ENCODE measurements around the gene SLC12A3.
"Not testable (repeated sequence)": the region's sequence is repeated elsewhere in the genome, so short reads cannot be mapped to it uniquely, and the experiment has no call there.

SLC12A3 gene

DNA sequence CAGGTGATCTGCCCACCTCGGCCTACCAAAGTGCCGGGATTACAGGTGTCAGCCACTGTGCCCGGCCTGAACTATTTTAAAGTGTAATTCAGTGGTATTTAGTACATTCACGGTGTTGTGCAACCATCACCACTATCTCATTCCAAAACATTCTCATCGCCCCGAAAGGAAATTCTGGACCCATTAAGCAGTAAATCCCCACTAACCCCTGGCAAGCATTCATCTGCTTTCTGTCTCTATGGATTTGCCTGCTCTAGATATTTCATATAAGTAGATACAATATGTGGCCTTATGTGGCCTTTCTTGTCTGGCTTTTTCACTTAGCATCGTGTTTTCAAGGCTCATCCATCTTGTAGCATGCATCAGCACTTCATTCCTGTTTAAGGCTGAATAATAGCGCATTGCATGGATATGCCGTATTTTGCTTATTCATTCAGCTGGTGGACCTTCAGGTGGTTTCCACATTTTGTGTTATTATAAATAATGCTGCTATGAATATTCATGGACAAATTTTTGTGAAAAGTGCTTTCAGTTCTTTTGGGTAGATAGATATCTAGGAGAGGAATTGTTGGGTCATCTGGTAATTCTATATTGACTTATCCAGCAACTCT is 58.6 kb downstream of the SLC12A3 start:
- DNase-seq: no peak

DNA sequence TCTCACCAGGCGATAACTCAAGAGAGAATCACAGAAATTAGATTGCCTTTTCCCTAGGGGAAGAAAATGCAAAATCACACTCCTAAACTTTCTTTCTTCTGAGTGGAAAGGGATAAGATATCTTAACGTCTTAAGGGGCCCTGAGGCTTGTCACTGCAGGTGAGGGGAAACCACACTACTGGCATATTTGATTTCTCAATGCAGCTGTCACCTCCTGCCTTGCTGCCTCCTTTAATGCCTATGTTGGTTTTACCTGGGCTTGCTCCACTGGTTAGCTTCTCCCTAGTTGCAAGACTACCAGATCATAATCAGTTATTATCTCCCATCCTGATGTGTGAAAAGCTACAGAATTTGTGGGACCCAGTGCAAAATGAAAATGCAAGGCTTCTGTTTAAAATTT is 62.5 kb downstream of the SLC12A3 start:
- DNase-seq: no peak

DNA sequence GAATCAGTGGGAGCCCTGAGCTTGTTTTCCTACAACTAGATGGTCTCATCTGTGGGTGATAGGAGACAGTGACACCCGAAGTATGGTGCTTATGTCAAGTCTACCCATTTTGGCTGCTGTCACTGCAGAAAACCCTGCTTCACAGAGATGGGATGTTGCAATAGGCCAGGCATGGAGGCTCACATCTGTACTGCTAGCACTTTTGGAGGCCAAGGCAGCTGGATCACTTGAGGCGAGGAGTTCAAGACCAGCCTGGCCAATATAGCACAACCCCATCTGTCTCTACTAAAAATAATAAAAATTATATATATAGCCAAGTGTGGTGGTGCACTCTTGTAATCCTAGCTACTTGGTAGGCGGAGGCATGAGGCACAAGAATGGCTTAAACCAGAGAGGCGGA is 64.6 kb downstream of the SLC12A3 start:
- DNase-seq: no peak

DNA sequence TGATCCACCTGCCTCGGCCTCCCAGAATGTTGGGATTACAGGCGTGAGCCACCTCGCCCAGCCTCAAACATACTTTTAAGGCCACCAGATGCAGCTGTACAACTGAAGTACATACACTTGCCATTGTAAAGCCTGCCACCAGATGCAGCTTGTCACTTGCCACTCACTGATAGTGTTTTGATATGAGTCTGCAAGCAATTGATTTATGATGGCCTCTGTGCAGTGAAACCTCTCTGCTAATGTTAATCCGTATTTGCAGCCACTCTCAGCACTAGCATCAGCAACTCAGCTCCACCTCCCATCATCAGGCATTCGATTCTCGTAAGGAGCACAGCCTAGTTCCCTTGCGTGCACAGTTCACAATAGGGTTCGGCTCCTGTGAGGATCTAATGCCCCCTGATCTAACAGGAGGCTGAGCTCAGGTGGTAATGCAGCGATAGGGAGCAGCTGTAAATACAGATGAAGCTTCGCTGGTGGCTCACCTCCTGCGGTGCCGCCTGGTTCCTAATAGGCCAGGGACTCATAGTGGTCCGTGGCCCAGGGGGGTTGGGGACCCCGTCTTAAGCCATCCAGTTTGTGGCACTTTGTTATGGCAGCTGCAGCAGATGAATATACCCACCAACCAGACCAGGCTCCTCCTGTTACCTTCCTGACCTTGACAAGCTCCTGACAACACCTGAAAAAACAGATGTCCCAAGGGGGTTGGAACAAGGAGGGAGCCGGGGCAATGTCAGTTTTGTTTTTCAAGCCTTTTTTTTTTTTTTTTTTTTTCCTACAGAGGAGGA is 65.7 kb downstream of the SLC12A3 start:
- no peak for DNase-seq

DNA sequence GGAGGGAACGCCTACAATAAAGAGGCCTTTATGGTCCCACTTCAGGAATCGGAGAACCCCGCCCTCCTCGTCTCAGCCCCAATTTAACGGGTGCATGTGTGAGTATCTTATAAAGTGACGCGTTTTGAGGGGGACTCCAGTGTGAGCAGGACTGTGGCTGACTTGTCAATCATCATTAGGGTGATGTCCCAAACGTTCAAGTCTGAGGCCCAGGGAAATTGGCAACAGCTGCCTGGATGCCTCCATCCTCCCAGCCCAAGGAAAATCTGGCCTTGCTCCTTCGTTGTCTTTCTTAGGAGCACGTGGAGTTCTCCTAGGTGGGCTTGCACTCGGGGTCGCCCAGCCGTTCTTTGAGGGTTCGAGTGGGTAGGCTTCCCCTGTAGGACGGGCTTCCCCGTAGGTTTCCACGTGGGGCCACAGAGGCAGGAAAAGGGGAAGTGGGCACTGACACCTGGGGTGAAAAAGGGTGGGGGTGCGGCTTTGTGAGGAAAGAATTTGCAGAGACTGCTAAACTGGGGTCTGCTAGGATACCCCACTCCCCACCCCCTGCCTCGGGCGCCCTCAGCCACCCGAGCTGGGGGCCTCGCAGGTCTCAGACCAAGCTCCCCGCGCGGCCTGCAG is 66.4 kb downstream of the SLC12A3 start:
- DNase-seq: no peak

DNA sequence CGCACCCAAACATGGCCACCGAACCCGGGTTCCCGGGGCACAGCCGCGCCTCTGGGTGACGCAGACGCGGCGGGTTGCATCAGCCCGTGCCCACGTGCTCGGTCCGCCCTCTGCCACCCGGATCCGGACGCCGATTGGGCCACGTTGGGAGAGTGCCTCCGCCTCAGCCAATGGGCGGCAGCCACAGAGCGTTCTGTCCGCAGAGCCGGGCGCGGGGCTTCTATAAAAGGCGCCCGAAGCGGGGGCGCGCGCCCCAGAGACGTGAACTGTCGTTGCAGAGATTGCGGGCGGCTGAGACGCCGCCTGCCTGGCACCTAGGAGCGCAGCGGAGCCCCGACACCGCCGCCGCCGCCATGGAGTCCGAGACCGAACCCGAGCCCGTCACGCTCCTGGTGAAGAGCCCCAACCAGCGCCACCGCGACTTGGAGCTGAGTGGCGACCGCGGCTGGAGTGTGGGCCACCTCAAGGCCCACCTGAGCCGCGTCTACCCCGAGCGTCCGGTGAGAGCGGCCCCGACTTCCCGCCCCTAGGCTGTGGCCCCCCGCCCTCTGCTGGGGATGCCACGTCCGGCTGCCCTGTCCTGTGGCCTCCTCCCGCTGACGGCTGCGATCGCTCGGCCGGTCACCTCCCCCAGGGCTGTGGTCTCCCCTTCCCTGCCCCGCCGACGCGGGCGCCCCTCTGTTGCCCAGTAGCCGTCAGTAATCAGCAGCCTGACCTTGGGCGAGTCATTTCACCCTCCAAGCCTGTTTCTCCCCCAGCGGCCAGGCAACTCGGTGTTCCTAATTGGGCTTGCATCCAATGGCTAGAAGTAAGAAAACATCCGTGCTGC is 67.1 kb downstream of the SLC12A3 start, which contains the start of gene HERPUD1:
TSS of gene HERPUD1 (plus strand) at position 251 of the 829 bp plus-strand sequence. CDS start at position 354, 103 bp downstream.
- peak; percentile 99 for DNase-seq

DNA sequence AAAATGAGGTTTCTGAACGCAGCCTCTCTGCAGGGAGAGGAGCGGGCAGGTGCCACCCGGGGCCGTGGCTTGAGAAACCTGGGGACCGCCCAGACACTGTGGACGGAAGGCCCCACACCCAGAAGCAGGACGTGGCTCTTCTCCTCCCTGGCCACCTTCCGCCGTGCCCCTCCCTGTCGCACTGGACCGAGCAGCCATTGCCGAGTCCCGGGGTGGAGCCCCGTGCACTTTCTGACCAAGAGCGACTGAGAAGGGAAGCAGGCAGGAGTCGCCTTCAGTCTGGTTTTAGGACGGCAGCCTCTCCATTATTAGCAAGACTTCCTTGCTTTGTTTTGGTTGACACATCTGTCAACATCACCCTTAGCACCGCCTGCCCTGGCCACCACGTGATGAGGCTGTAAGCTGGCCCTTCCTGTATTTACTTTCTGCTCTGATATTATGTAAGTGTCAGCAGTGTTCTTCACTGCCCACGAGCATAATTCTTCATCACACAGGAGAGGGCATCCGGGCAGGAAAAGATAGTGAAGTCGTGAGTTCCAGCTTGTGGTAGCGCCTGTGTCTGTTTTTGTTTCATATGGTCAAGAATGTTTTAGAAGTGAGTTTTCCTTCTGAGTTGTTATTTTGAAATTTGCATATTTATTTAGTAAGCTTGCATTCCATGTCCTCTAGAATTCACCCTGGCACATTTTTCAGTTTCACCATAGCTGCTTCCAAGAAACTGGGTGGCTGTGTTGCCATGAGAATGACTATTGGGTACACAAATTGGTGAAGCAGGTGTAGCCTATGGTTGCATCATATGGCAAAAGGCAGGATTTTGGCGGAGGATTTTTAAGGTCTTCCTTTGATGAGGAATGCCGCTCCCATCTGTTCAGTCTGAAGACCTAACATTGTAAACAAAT is 68.0 kb downstream of the SLC12A3 start:
- DNase-seq: peak; percentile 50 to 51

DNA sequence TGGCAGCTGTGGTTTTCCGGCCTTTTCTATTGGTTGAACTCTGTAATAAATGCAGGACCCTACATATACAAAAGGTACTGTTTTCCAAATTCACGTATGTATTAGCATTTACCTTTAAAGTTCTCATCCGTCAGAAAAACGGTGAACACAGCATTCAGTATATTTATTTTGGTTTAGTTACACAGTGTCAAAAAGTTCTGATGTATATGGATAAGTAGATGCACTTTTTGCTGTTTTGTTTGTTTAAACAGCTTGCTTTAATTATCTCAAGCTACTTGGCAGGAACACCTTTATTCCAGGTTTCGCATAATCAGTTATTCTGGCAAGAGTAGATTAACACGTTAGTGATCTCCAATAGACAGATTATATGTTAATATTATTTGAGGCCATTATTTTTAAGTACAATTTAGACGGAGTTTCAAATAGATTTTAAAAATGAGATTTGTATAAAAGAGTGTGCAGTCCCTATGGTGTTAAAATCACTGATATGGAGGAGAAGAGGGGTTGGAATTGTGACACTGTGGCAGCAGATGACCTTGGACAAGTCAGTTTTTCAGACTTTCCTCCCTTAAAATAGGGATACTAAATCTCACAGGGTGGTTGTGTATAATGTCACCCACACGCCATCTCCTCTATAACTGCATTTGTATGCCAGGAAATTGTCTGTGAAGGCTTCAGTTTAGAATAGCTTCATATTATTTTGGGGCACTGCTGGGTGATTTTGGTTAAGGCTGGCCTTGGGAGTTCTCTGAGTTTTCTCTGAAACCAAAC is 69.0 kb downstream of the SLC12A3 start:
- no peak for DNase-seq

DNA sequence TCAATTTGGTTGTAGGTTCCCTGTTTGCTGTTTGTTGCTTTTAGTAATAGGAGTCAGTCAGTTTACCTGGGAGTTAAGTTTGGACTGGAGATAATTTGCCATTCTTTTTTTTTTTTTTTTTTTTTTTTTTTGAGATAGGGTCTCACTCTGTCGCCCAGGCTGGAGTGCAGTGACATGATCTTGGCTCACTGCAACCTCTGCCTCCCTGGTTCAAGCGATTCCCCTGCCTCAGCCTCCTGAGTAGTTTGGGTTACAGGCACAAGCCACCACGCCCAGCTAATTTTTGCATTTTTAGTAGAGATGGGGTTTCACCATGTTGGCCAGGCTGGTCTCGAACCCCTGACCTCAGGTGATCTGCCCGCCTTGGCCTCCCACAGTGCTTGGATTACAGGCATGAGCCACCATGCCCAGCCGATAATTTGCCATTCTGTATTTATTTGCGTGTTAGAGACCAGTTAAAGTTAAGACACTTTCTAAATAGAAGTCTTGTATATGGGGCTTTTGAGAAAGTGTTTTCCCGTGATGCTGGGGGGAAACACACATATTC is 69.7 kb downstream of the SLC12A3 start:
- DNase-seq: not testable (repeated sequence)

DNA sequence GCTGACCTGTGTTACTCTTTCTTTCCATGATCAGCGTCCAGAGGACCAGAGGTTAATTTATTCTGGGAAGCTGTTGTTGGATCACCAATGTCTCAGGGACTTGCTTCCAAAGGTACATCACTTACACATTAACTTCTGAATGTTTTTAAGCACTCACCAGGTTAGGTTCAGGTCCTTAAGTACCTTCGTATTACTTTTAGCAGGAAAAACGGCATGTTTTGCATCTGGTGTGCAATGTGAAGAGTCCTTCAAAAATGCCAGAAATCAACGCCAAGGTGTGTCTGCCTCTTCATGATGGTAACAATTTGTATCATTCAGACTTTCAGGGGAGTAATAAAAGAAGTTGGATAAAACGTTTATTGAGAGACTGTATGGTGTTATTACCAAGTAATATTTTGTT is 70.2 kb downstream of the SLC12A3 start:
- no peak for DNase-seq

DNA sequence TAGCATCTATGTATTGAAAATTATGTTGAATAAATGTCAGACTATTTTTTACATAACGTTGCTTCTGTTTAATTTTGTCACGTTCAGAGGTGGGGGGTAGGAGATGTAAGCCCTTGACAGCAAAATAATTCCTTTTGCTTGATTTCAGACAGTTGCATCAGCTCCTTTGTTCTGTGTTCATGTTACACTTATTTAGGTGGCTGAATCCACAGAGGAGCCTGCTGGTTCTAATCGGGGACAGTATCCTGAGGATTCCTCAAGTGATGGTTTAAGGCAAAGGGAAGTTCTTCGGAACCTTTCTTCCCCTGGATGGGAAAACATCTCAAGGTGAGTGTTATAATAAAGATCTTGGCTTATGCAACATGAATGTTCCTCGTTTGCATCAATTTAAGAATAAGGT is 71.5 kb downstream of the SLC12A3 start:
- no peak for DNase-seq

DNA sequence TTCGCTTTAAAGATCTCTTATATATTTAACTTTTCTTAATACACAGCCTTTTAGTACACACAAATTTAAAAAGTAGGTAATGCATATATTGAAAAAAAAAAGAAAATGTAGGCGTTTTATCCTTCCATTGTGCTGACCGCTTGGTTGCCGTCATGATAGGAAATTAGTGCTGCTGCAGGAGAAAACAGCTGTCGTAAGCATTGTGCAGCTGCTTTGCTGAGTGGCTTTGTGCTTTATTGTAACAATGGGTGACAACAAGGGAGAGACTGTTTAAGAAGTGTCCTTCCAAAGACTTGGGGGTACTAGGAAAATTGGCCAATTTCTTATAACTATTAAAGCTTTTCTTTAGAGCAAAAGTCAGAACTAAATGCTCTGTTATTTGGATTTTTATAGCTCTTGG is 71.9 kb downstream of the SLC12A3 start:
- no peak for DNase-seq

DNA sequence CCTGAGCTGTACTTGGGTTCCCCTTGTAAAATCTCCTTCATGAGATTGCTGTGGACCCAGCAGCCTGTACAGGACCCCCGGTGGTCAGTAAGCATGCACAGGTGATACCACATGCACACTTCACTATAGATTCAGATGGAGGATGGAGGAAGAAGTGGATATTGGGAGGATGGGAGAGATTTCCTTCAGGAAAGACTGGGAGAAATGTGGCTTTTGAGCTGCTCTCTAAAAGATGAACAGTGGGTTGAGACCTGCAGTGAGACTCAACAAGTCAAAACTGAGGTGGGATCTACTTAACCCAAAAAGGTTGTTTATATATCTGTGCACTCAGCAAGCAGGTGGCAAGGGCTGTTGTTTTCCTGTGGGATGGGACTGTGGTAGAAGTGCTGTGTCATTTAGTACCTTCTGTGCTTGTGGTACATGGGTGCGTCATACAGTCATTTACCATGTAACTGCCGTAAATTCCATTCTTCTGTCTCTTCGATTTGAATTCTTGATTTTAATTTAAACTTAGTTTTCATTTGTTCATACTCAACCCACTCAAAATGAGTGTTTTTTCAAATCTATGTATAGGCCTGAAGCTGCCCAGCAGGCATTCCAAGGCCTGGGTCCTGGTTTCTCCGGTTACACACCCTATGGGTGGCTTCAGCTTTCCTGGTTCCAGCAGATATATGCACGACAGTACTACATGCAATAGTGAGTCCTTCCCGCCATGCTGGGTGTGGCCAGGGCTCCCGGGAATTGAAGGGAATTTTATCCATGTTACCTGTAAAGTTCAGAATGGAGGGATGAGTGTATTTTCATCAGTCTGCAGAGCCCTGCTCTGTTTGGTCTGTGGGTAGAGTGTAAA is 73.9 kb downstream of the SLC12A3 start:
- peak; percentile 45 to 59 for DNase-seq

DNA sequence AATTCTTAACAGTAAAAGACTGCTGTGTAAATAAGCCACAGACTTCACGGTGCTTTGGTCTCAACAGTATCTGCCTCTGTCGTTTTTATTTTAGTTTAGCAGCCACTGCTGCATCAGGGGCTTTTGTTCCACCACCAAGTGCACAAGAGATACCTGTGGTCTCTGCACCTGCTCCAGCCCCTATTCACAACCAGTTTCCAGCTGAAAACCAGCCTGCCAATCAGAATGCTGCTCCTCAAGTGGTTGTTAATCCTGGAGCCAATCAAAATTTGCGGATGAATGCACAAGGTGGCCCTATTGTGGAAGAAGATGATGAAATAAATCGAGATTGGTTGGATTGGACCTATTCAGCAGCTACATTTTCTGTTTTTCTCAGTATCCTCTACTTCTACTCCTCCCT is 74.8 kb downstream of the SLC12A3 start:
- DNase-seq: no peak

DNA sequence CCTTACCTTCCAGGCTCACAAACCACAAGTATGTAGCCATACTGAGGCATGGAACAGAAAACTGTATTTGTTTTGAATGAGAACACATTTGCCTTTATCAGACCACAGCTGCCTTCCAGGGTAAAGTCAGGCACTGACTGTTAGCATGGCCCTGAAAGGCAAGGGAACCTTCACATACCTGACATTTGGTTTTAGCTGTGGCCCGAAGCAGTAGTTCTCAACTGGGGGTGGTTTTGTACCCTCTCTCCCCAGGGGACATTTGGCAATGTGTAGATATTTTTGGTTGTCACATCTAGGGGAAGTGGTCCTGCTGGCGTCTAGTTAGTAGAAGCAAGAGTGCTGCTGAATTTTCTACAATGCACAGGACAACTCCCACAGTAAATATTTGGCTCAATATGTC is 76.1 kb downstream of the SLC12A3 start:
- no peak for DNase-seq

DNA sequence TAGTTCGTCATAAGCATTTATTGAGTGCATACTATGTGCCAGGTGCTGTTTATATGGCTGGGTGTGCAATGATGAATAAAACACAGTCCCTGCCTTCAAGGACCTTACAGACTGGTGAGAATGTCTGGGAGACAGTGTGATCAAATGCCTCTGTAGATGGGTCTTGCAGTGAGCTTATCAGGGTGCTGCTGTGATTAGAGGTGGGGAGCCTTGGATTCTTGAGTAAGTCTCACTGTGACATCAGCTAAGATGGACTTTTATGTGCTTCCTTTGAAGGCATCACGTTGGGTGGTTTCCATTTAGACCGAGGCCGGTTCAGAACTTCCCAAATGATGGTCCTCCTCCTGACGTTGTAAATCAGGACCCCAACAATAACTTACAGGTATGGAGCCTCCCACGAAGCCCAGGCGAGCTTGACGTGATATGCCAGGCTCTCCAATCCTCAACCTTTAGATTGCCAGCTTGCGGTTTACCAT is 76.9 kb downstream of the SLC12A3 start:
- no peak for DNase-seq

DNA sequence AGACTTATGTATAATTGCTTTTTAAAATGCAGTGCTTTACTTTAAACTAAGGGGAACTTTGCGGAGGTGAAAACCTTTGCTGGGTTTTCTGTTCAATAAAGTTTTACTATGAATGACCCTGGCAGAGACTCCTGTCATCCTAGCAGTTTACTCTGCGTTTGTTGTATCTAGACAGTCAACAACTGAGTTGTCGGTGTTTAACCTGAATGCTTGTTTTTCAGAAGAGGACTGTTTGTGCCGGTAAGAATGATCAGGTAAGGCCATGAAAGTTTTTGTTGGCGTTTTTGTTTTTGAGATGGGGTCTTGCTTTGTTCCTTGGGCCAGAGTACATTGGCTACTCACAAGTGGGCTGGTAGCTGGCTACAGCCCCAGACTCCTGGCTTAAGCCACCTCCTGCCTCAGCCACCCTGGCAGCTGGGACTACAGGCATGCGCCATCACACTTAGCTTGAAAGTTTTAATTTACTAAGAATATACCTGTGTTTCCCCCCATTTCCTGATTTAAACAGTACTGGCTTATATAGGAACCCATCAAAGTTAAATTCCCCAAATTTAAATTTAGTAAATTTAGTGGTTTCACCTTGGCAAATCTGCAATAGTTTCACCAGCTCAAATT is 78.9 kb downstream of the SLC12A3 start:
- DNase-seq: no peak

DNA sequence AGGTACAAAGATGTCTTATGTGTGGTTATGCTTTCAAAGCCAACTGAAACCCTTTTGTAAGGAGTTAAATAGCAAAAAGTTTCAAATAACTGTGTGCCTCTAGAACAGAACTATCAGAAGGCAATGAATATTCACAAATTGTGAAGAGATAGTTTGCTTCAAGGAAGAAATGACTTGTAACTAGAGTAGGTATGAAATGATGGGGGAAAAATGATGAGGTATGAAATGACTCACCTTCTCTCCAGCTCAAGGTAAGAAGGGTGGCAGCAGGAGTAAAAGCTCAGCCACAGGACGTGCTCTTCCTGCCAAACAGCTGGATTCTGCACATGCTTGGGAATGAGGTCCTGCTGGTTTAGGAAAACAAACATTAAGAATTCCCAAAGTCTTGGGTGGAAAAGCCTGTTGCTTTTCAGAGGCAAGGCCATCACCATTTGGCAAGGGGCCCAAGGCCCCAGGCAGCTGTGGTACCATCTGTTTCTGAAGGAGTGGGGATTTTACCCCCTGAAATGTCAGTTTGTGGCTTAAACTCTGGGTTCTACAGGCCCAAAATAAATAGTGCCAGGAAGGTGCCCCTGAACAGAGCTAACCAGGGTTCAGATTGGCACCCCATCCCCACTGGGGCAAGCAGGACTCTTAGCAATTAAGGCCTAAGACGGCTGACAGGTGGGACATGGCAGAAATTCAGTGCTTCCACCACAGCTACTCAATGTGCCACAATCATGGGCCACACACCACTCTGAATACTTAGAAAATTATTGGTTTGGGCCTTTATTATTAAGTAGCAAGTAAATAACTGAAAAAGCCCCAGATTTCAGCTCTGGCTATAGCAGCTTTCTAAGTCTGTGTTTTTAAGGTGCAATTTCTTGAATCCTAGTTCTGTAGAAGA is 80.2 kb downstream of the SLC12A3 start:
- DNase-seq: peak; percentile 44 to 48

Data from stimulated activated CD4-positive, alpha-beta T cell treated with anti-CD3 and anti-CD28 coated beads, Interleukin-2, amount 100 ng/mL, for 24 hours (primary cell).